CD4-positive, alpha-beta T cell treated with Interferon gamma for 1 hour (primary cell): ENCODE measurements around the gene WDR27.
"Not testable (repeated sequence)": the region's sequence is repeated elsewhere in the genome, so short reads cannot be mapped to it uniquely, and the experiment has no call there.

ENCODE experiments used
- DNase-seq: peaks from one replicate; pipeline ENCODE4 v3.0.0-alpha.2; 2020

Gene WDR27

DNA sequence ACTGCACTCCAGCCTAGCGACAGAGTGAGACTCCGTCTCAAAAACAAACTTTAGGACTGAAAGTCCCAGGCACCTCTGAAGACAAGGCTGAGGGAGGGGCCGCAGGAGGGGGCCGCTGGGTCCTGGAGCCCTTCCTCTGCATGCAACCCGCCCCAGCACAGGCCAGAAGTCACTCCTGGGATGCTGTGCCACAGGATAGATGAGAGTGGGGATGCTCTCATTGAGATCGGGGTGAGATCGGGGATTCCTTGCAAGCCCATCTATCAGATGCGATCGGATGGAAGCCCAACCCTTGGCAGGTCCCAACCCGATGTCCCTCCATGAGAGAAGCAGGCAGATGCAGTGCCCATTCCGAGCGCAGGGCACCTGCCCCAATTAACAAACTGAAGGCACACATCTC is 66.5 kb downstream of the WDR27 start:
- no peak for DNase-seq

DNA sequence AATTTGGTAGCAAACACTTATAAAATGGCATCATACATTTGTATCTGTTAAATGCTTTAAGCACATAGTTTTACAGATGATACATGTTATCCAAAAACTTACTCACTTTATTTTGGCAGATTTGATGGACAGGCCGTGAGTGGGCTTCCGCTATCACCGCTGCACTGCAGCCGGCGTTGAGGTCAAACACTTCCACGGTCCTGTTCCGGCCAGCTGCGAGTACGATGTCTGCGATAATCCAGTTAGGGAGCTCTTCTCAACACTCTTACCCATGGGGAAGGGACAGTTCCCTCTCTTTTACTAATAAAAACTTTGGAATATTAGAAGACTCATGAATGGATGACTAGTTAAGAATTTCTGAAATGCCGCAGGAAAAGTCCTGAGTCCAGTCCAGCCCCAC is 69.0 kb downstream of the WDR27 start:
- DNase-seq, result no peak

DNA sequence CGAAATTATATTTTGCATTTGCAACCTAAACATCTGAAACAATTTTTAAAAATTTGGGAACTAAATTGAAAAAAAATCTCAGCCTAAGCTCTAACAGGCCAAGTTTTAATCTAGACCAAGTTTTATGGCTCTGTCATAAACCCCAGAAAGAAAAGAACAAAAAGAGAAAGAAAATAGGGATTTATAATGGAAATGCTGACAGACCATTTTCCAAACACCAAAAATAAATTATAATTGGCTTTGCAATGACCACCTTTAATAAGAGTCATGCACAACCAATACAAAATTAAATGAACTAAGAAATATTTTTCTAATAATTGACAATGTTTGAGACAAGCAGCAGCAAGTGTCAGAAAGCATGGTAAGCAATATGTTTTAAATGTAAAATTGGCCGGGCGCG is 72.6 kb downstream of the WDR27 start:
- DNase-seq, result no peak

DNA sequence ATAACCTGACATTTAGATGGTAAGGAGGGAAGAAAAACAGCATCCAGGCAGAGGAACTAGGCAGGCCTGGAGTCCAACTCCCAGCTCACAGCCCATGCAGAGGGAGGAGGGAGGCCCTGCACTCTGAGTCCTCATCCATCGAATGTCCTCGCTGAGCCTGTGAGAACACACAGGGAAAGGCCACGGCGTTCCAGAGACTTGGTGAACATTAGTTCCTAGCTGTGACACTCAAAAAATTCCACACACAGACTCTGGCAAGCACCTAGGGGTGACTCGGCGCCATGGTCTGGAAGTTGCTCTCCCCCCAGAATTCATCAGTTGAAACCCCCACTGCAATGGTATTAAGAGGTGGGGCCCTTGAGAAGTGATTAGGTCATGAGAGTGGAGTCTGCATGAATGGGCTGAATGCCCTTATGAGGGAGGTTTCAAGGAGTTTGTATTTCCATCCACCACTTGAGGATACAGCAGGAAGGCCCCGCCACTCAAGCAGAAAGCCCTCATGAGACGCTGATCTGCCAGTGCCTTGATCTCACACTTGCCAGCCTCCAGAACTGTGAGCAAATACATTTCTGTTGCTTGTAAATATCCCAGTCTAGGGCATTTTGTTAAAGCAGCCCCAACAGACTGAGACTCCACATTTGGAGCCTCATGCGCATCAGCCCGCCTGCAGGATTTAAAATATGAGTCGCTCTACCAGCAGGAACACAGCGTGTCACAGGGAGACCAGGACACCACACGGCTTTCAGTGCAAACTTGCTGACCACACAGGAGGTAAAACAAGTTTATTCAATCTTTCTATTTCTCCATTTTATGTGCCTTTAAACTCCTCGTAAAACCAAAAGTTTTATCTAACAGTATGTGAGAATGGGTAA is 73.9 kb downstream of the WDR27 start:
- no peak for DNase-seq

DNA sequence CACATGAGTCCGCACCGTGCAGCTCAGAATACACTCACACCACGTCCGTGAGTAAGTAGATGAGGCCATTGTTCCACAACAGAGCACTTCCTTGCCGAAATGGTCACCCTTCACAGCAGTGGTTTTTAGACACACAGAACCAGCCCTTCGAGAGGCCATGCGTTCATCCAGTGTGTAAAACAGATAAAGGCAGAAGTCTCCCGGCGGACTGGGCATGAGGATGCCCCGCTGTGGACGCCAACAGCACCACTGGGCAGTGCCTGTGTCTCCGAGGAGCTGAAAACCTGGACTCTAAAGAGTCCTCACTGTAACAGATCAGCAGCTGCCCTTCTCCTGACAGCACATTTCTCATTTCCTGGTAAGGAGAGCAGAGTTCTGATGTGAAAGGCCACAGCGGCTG is 75.2 kb downstream of the WDR27 start:
- no peak for DNase-seq

- DNase-seq, result no peak
Observed at GRCh38 chr6:169626169-169626568, 75.7 kb downstream of the WDR27 start.

DNA sequence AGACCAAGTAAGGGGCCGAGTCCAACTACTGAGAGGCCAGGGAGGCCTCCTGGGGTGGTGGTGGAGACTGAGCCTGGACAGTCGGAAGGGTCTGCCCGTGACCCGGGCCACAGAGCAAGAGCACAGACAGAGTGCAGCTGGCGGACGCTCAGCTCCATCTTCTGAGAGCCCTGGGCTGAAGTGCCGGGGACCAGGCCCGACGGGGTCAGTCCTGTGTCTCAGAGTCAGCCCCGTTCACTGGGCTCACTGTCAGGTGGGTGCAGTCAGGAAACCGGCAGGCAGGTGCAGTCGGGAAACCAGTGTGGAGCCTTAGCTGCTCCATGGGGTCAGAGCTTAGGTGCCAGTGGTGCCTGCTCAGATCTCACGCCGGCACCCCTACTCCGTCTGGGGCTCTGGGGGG is 76.5 kb downstream of the WDR27 start:
- DNase-seq, result no peak

- no peak for DNase-seq
Observed at GRCh38 chr6:169624785-169625184, 77.0 kb downstream of the WDR27 start.

GRCh38 chr6:169623975-169624374 is 77.9 kb downstream of the WDR27 start:
- DNase-seq, result no peak

GRCh38 chr6:169623343-169623742 is 78.5 kb downstream of the WDR27 start:
- DNase-seq, result no peak

DNA sequence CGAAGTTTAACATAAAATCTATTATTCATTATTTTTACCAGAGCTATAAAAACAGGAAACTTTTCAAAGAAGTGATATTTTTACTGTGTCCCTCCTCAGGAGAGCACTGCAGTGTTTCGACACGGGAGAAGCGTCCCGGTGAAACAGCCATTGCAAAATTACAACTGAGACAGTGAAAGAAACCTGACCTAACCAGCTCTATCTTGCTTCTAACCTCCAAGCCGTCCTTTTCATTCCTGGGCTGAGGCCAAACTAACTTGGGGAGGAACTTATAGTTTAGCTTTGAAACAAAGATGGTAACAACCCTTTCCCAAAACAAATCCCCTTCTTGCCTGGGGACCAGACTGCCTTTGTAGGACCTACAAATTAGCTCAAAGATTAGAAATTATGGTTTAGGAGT is 79.2 kb downstream of the WDR27 start:
- DNase-seq, result no peak

DNA sequence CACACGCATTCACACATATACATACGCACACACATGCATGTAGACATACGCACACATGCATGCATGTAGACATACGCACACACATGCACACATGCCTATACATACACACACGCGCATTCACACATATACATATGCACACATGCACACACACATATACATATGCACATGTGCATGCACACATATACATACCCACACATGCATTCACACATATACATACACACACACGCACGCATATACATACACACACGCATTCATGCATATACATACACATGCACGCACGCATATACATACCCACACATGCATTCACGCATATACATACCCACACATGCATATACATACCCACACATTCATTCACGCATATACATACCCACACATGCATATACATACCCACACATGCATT is 80.5 kb downstream of the WDR27 start:
- no peak for DNase-seq

DNA sequence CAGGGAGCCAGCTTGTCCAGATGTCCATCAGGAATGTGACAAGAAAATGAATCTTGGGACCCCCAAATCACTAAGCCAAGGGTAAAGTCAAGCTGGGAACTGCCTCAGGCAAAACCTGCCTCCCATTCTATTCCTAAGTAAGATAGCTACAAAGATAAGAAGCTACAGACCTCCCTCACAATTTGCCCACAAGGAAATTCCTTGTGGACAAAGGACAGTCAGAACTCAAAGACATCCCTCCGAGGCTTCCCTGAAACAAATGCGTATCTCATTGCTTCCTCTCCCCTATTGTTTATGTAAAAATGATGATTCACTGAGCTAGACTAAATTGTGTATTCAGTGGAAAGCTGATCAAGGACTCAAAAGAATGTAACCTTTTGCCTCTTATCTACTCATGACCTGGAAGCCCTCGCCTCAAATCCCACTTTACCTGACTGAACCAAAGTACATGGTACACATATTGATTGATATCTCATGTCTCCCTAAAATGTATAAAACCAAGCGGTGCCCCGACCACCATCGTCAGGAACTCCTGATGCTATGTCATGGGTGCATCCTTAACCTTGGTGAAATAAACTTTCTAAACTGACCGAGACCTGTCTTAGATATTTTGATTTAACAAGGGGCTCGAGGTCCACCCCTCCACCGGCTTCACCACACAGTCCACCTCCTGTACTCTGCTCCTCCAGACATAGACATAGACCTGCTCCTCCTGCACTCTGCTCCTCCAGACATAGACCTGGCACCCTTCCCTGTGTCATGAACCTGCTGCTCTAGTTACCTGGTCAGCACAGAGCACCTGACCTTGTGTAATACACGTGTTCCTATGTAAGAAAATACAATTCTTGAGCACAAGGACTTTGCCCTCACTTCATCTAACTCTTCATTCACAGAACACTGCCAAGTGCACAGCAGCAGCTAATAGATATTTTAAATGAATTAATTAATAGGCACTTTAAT is 81.4 kb downstream of the WDR27 start:
- no peak for DNase-seq

GRCh38 chr6:169619650-169620049 is 82.2 kb downstream of the WDR27 start:
- DNase-seq, result no peak

DNA sequence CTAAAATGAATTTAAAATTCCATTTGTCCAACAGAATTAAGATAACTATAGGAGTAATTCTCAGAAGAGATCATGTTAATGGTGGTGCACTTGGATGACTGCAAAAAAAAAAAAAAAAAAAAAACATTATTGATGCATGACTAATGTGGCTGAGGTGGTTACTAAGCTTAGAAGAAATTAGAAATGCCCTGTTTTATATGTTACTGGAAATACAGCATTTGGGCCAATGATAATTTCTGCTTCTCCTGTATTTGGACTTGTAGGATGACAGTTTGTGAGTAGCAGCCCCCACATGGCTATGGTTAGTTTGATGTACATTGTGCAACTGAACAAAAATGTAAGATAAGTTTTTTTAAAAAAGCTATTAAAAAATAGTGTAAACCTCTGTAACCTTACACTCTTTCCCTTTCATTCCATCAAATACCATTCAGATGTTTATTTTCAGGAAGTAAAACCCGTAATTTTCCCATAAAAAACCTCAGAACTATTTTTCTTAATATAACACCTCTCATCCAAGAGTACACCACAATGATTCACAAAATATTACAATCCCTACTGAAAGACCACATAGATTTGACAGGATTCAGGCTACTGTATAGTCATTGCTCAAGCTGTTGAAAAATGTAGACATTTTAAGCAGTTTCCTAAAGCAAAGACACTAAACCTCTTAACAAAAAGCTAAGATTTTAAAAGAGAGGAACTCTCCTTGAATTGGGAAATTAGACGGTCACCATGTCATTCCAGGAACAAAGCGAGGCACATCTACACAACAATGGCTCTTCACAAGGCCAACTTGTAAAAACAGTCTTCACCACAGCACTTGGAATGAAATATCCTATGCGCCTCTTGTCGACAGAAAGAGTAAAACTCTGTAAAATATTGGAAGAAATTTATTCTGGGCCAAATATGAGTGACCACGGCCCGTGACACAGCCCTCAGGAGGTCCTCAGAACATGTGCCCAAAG is 83.0 kb downstream of the WDR27 start:
- DNase-seq, result no peak

DNA sequence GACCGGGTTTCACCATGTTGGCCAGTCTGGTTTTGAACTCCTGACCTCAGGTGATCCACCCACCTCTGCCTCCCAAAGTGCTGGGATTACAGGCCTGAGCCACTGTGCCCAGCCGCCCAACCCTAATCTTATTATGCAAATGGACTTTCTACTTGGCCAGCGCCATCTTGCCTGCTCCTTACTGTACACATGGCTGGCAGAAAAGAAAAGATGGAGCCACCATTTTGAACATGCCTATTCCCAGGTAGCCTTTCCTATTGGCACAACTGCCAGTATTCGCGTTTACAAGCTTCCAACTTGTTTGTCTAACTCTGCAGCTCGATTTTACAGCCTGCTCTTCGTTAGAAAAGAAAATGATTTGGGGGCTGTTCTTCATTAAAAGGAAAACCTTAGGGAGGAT is 84.3 kb downstream of the WDR27 start:
- no peak for DNase-seq

DNA sequence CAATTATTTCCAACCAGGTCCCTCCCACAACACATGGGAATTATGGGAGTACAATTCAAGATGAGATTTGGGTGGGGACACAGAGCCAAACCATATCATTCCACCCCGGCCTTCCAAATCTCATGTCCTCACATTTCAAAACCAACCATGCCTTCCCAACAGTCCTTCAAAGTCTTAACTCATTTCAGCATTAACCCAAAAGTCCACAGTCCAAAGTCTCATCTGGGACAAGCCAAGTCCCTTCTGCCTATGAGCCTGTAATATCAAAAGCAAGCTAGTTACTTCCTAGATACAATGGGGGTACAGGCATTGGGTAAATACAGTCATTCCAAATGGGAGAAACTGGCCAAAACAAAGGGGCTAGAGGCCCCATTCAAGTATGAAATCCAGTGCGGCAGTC is 93.2 kb downstream of the WDR27 start:
- DNase-seq, result not testable (repeated sequence)

DNA sequence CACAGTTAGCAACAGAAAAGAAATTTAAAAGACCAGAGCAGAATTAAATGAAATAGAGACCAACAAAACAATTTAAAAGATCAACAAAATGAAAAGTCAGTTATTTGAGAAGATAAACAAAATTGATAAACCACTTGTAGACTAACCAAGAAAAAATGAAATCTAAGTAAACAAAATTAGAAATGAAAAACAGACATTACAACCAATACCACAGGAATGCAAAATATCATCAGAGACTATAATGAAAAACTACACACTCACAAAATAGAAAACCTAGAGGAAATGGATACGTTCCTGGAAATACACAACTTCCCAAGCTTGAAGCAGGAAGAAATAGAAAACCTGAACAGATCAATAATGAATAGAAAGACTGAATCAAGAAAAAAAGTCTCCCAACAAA is 97.8 kb downstream of the WDR27 start:
- no peak for DNase-seq

GRCh38 chr6:169601129-169601528 is 100.7 kb downstream of the WDR27 start:
- DNase-seq, result not testable (repeated sequence)

DNA sequence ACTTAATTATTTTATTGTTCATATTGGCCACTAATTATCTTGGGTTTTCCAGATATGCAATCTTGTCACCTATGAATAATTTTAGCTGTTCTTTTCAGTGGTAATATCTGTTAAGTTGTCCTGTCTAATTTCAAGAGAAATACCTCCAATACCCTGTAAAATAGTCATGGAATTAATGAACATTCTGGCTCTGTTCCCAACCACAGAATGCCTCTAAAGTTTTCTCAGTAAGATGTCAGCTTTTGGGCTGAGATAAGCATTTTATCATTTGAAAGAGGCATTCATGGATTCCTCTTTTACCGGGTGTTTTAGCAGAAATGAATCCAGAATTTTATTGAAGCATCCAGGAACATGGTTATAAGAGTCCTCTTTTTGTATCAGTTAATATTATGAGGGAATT is 109.3 kb downstream of the WDR27 start:
- DNase-seq, result no peak

GRCh38 chr6:169591616-169592015 is 110.2 kb downstream of the WDR27 start:
- no peak for DNase-seq

DNA sequence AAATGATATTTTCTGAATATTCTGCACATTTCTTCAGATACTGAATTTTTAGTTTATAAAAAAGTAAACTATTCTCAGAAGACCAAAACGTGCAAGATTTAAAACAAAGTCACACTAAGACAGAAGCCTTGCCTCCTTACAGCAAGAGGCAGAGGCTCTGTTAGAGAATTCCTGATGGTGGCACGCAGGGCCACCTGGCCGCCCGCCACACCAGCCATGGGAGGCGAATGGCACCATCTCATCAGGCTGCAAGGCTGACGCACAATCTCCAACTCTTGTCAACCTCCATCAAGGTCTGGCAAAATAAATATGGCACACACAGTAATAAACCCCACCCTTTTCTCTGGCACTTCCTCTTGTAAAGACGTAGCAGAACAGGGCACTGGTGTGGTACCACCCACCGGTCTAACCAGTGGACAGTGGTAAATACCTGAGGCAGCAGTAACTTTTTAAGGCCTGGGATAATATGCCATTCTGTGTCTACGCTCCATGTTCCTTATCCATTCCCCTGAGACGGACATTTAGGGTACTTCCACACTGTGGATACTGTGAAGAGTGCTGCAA is 111.4 kb downstream of the WDR27 start:
- no peak for DNase-seq
